HG03342 (cell line): Measurements from ENCODE around the gene EPOP.
A peak's percentile ranks its signal among the peaks of the same experiment; 100 is the strongest.

Experiments used
- ATAC-seq: cut with Tn5 transposase; IDR thresholded peaks from one replicate; pipeline ENCODE4 v1.9.1; 2021; ENCODE audit warnings: mild to moderate bottlenecking, moderate library complexity; ENCODE audit not compliant: unreplicated experiment

Gene EPOP

DNA sequence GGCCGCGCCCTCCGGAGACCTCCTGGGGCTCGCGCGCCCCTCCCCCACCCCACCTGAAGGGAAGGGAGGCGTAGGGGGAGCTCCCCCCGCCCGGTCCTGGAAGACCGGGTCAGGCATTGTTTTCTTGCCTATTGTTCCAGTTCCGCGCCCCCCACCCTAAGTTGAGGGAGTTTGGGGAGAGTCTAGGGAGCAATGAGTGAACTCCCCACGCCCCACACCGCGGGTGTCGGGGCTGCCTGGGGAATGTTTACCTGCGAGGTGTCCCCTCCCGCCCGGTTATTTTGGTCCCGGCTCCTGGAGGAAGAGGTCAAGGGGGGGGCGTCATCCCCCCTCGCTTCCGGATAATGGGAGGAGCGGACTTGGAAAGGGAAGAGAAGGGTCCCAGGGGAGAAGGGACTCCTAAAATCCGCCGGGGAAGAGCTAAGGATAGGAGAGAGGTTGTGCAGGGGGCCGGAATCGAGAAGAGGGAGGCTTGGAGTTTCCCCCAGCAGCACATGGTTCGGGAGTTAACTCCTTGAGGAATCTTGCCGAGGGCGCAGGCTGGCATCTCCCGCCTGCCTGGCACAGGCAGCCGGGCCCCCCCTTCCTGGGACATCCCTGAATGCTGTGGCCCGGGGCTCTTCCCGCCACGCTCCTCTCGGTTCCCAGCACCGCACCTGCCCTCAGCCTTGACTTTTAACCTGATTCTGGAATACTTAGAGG is 31.2 kb upstream of the EPOP start:
- no peak for ATAC-seq

- no peak for ATAC-seq
Observed at GRCh38 chr17:38705523-38705802, 30.7 kb upstream of the EPOP start.

- no peak for ATAC-seq
Observed at GRCh38 chr17:38704606-38705522, 30.1 kb upstream of the EPOP start, which contains the start of gene MLLT6. TSS of gene MLLT6 (plus strand) at chr17:38705273. CDS start at chr17:38705633, 360 bp downstream.

DNA sequence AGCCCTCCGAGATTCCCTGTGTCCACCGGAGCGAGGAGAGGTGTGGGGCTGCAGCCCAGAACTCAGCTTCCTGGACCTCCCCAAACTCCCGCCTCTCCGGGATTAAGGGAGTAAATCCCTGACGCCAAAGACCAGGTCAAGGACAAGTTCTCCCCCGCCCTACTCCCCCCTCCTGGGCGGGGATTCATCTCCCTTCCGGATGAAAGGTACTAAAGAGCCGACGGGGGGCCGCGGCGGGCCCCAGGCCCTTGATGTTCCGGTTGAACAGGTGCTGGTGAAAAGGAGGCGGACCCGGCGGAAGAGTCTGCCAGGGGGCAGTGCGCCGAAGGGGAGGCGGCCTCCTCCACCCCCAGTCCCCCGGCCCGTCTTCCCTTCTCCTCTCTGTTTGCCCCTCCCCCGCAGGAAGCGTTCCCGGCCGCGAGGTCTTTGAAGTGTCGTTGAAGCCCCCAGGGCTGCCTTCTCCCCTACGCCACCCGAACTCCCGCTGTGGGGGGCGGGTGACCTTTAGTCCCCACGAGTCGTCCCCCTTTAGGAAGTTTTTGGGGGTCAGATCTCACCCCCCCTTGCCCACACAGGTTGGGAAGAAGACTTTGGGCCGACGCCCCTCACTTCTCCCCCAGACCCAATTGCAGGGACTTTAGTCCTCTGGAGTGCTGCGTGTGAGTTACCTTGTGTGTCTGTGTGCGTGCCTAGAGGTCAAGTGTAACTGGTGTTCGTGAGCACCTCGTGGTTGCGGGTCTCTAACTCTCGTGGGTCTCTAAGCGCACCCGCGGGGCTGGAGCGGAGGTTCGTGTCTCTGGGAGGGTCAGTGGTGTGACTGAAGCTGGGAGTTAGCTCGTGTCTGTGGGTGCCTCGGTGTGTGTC is 29.2 kb upstream of the EPOP start:
- ATAC-seq, result no peak

GRCh38 chr17:38702916-38703741 is 28.4 kb upstream of the EPOP start:
- ATAC-seq, result no peak

GRCh38 chr17:38702166-38702915 is 27.6 kb upstream of the EPOP start:
- peak; percentile 22 for ATAC-seq

DNA sequence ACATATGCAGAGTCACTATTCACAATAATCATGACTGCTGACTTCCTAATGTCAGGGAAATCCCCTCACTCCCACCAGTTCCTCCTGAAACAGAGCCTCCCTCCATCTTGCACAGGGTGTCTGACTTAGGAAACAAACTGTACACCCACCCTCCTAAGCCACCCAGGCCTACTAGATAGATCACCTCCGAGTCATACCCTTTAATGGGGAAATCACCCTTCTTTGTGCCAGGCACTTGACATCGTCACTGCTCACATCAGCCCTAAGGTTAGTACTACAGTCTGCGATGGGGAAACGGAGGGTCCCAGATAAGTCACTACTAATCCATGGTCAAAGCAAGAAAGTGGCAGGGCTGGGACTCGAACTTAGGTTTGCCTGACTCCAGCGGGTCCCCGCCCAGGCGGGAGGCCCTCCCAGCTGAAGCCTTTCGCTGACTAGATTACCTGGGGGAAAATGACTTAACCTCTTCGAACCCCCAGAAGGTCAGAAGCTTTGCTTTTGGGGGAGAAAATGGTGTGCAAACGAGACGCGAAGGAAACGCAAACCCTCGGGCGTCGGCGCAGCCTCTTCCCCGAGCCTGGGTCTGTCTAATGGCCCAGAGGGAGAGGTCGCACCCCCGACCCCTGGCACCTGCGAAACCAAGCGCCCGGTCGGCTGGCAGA is 26.9 kb upstream of the EPOP start:
- peak; percentile 19 for ATAC-seq

- no peak for ATAC-seq
Observed at GRCh38 chr17:38698760-38699159, 24.0 kb upstream of the EPOP start.

GRCh38 chr17:38697061-38697820 is 22.5 kb upstream of the EPOP start:
- ATAC-seq, result no peak

DNA sequence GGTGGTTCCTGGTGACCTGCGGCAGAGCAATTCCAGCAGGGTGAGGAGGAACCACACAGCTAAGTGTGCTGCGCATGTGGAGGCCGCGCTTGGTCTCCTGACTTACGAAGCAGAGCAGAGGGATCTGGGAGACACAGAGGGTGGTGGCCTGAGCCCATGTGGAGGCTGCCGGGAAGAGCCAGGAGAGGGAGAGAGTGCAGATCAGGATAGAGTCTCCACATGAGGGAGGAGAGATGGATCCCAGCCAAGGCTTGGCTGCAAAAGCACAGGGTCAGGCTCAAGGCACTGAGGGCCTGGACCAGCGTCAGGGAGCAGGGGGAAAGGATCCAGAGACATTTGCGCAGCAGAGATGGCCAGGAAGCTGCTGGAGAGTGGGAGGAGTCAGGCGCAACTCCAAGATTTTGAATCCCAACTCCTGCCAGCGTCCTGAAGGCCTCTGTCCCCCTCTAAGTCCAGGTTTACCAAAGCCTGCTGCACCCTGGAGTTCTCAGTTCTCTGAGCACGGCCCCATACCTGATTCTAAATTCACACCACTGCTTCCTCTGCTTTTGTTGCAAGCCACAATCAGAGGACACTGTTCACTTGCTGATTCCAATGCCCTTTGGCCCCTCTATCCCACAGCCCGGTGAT is 19.1 kb upstream of the EPOP start:
- no peak for ATAC-seq

GRCh38 chr17:38691154-38691553 is 16.4 kb upstream of the EPOP start:
- ATAC-seq, result no peak

DNA sequence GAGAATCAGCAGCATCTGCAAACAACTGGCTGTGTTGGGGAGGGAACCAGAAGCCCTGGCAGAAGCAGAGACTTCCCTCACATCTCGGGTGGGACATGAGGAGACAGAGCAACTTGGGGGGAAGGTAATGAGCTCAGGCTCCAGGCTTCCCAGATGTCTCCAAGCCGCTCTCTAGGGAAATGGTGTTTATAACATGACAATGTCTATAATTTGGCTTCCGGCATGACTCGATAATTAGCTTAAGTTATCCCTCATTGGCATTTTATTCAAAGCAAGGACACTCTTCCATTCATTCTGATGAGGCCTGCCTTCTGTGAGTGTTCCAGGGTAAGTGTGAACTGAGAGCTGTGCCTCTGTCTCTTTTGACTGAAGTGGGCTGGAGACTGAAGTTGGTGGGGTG is 15.6 kb upstream of the EPOP start:
- ATAC-seq, result no peak

DNA sequence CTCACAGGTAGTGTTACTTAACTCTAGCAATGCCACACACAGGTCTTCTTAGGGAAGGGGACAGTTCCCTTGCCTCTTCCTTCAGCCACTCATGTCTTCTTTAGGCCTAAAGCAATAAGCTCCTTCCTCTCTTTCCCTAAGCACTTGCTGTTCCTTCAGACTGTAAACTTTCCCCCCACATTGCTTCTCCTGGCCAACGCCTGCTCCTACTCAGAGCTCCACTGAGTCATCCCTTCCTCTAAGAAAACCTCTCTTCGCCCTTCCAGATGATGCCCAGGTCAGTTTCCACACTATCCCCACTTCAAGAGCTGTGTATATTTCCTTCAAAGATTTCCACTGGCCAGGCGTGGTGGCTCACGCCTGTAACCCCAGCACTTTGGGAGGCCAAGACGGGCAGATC is 12.5 kb upstream of the EPOP start:
- no peak for ATAC-seq

- no peak for ATAC-seq
Observed at GRCh38 chr17:38685491-38685890, 10.7 kb upstream of the EPOP start.

GRCh38 chr17:38681096-38681495 is 6.3 kb upstream of the EPOP start:
- ATAC-seq, result no peak

GRCh38 chr17:38677819-38678218 is 3.1 kb upstream of the EPOP start:
- no peak for ATAC-seq

GRCh38 chr17:38676706-38677504 is 2.1 kb upstream of the EPOP start:
- no peak for ATAC-seq
